GM19468 (cell line): ENCODE results near the gene ZNF600.
A peak's percentile ranks its signal among the peaks of the same experiment; 100 is the strongest.
"Not testable (repeated sequence)": the region's sequence is repeated elsewhere in the genome, so short reads cannot be mapped to it uniquely, and the experiment has no call there.

Source experiments
- ATAC-seq: cut with Tn5 transposase; IDR thresholded peaks from one replicate; pipeline ENCODE4 v1.9.1; 2021; ENCODE audit warnings: mild to moderate bottlenecking, moderate library complexity, moderate number of reproducible peaks; ENCODE audit not compliant: unreplicated experiment; ENCODE audit errors: extremely low read depth

ZNF600 gene

DNA sequence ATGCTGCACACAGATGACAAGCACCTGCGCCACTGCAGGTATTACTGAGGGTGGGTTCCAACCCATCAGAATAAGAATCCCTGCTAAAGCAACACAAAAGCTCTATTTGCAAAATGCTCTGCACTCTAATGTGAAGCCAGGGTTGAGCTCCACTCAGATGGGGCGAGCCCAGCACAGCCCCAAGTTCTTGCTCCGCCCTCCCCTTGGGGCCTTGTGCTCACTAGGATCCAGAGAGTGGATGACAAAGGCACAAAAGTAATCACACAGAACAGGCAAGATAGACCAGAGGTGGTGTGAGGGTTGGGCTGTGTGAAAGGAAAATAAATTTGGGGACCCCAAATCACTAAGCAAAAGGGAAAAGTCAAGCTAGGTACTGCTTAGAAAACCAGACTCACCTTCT lies 43.5 kb downstream of the ZNF600 start:
- ATAC-seq = no peak

DNA sequence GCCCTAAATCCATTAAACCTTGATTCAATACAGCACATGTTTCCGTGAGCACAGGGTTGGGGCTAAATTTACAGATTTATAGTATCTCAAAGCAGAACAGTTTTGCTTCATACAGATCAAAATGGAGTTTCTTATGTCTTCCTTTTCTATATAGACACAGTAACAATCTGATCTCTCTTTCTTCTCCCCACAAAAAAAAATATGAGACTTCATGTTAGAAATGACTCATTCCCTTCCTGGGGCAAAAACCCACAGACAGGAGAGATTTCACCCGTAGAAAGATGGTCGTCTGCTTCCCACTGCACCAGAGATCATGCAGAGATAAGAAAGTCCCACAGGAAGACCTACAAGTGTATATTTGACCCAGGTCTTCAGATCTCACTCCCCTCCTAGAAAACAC lies 44.1 kb downstream of the ZNF600 start:
- no peak for ATAC-seq

DNA sequence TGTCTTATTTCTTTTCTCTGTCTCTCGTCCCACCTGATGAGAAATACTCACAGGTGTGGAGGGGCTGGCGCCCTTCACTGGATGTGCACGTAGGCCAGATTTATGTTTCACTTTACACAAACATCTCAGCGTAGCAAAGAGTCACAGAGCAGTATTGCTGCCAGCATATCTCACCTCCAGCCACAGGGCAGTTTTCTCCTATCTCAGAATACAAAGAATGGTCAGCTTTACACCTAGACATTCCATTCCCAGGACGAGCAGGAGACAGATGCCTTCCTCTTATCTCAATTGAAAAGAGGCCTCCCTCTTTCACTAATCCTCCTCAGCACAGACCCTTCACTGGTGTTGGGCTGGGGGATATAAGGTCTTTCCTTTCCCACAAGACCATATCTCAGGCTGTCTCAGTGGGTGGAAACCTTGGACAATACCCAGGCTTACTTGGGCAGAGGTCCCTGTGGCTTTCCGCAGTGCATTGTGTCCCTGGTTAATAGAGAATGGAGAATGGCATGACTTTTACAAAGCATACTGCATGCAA lies 44.6 kb downstream of the ZNF600 start:
- no peak for ATAC-seq

DNA sequence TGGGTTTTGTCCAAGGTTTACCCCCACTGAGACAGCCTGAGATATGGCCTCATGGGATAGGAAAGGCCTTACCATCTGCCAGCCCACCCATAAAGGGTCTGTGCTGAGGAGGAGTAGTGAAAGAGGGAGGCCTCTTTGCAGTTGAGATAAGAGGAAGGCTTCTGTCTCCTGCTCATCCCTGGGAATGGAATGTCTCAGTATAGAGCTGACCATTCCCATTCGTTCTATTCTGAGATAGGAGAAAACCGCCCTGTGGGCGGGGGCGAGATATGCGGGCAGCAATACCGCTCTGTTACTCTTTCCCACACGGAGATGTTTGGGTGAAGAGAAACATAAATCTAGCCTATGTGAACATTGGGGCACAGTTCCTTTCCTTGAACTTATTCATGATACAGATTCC lies 45.2 kb downstream of the ZNF600 start:
- ATAC-seq = not testable (repeated sequence)

DNA sequence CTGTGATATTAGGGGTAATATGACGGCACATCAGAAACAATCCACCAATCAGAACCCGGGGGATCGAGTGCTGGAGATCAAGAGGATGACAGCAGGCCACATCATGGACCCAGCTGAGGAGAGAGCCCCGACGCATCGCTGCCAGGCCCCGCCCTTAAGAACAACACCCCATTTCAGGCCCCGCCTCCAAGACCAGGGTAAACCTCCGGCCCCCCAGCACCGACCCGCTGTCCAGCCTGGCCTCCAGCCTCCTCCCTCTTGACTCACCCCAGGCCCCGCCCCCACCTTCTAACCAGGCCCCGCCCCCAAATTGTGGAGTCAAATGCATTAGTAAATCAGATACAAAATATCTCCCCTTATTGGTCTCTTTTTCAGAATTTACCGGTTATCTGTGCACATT lies 47.0 kb downstream of the ZNF600 start:
- ATAC-seq = no peak

DNA sequence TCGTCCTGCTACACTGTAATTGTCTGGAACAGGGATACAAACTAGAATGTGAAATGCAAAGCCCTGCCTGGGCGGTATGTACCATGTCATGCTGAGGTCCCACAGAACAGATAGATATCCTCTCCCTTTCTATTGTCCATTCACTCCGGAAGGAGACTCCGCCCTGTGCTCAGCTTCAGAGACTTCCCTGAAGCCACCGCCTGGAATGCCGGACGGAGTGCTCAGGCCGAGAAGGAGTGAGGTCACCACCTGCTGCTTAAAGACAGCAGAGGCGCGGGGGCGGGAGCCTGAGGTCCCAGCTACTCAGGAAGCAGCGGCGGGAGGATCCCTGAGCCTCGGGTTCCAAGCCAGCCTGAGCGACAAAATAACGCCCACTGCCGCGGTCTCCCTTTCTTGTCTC lies 50.9 kb downstream of the ZNF600 start:
- no peak for ATAC-seq

DNA sequence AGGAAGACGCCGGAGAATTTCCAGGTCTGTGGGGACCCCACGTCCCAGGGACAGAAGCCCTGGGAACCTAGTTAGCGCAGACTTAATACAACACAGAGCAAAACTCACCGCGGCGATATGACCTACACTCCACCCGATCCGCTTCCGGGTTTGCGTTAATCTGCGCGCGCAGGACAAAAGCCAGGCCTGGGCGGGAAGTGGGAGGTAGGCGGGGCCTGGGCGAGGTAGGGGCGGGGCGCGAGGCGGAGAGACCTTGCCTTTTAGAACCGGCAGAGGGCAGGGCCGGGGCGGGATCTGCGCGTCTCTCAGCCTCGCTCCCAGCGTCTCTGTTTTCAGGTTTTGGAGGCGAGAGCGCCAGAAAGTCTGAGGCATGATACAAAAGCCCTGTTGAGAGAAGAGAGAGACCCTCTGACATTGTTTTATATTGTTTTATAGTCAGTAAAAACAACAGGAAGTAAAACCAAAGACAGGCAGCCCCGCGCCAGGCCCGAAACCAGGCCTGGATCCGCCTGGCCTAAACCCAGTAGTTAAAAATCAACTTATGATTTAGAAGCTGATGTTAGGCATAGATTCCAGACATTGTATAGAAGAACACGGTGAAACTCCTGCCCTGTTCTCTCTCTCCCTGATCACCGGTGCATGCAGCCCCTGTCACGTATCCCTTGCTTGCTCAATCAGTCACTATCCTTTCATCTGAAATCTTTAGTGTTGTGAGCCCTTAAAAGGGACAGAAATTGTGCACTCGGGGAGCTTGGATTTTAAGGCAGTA lies 51.5 kb downstream of the ZNF600 start, which contains the start of gene ZNF611:
TSS of gene ZNF611 (minus strand) at position 152 of the 769 bp plus-strand sequence. CDS start 19,150 bp downstream, outside the sequence.
- ATAC-seq = peak; percentile 64

DNA sequence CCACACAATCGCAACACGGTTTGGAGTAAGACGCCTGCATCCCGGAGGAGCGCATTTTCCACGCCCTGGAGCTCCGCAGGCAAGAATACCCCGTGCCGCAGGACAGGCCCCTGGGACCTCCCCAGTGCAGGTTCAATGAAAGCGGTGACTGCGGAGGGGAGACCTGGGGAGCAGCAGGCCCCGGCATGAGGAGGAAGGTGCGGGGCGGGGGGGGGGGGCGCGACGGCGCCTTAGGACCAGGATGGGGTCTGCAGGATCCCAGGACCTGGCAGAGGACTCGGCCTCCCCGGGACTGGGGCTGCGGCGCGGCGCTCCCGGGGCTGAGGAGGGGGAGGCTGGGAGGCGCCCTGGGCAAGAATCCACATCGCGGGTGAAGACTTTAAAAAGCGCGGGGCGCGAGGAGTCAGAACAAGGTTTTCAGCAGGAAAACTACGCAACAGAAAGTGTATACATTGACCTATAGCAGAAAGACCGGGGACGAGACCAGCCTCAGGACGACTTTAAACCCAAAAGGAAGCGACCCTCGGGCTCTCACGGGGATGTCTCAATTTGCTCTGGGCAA lies 52.2 kb downstream of the ZNF600 start:
- no peak for ATAC-seq

DNA sequence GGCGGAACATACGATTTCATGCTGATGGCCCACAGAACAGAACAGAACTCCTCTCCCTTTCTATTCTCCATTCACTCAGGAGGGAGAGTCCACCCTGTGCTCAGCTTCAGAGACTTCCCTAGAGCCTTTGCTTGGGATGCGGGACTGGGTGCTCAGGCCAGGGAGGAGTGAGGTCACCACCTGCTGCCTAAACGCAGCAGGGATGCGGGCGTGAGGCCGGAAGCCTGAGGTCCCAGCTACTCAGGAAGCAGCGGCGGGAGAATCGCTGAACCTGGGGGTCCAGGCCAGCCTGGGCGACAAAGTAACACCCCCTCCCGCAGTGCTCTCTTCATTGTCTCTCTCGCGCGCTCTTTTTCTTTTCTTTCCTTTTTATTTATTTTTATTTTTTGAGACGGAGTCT lies 60.5 kb downstream of the ZNF600 start:
- not testable (repeated sequence) for ATAC-seq

DNA sequence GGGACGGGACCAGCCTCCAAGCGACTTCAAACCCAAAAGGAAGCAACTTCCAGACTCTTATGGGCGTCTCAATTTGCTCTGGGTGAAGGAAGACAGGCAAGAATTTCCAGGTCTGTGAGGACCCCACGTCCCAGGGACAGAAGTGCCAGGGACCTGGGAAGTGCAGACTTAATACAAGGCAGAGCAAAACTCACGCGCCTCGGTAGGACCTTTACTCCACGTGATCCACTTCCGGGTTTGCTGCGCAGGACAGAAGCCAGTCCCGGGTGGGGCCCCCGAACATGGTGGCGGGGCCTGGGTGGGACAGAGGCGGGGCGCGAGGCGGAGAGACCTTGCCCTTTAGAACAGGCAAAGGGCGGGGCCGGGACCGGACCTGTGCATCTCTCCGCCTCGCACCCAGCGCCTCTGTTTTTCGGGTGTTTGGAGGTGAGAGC lies 61.0 kb downstream of the ZNF600 start:
- no peak for ATAC-seq

DNA sequence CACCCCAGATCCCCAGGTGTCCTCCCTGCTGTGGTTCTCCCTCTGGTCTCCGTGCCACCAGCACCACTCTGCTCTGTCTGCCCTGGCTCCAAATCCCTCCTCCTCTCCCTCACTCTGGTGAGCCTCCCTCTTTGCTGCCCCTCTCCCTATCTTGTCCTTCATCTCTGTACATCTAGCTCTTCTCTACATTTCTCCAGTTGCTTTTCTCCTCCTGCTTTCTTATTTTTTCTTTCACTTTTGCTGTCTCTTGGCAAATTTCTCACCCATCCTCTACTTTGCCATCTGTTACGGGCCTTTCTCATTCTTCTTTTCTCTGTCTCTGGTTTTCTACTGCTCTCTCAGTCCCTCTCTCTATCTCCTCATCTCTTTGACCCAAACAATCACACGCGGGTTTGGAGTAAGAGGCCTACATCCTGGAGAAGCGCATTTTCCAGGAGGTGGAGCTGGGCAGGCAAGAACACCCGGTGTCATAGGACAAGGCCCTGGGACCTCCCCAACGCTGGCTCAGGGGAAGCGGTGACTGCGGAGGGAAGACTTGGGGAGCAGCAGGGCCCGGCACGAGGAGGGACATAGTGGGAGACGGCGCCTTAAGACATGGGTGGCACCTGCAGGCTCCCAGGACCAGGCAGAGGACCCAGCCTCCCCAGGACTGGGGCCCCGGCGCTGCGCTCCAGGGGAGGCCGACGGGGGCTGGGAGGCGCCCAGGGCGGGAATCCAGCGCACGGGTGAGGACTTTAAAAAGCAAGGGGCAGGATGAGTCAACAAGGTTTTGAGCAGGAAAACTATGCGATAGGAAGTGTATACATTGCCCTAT lies 61.7 kb downstream of the ZNF600 start:
- no peak for ATAC-seq

DNA sequence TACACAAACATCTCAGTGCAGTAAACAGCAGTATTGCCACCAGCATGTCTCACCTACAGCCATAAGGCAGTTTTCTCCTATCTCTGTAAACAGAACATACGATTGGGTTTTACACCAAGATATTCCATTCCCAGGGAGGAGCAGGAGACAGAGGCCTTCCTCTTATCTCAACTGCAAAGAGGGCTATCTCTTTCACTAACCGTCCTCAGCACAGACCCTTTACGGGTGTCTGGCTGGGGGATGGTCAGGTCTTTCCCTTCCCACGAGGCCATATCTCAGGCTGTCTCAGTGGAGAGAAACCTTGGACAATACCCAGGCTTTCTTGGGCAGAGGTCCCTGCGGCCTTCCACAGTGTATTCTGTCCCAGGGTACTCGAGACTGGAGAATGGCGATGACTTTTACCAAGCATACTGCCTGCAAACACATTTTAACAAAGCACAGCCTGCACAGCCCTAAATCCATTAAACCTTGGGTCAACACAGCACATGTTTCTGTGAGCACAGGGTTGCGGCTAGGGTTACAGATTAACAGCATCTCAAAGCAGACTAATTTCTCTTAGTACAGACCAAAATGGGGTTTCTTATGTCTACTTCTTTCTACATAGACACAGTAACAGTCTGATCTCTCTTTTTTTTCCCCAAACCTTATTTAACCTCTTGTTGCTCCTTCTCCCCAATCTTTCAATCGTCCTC lies 62.5 kb downstream of the ZNF600 start:
- ATAC-seq = not testable (repeated sequence)

DNA sequence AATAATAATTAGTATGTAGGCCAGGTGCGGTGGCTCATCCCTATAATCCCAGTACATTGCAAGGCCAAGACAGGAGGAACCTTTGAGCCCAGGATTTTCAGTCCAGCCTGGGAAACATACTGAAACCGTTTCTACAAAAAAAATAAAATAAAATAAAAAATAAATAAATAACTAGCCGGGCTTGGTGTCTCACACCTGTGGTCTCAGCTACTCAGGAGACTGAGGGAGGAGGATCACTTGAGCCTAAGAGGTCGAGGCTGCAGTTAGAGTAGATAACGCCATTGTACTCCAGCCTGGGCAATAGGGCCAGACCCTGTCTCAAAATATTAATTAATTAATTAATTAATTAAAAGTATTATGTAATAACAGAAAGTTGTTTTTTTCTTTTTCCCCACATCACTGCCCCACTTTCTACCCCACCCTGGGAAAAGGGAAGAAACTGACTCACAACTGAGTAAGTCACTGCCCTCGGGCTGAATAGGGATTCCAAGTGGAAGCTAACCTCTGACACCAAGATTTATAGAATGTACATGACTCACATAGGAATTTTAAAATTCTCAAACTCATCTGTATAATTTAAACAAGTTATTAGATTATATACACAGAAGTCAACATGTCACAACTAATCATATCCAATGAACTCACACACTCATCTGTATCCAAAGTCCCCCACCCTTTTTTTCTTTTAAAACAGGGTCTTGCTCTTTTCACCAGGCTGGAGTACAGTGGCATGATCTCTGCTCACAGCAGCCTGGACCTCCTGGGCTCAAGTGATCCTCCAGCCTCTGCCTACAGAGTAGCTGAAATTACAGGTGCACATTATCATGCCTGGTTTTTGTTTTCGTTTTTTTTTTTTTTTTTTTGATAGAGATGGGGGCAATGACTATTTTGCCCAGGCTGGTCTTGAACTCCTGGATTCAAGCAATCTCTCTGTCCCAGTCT lies 64.3 kb downstream of the ZNF600 start:
- no peak for ATAC-seq

DNA sequence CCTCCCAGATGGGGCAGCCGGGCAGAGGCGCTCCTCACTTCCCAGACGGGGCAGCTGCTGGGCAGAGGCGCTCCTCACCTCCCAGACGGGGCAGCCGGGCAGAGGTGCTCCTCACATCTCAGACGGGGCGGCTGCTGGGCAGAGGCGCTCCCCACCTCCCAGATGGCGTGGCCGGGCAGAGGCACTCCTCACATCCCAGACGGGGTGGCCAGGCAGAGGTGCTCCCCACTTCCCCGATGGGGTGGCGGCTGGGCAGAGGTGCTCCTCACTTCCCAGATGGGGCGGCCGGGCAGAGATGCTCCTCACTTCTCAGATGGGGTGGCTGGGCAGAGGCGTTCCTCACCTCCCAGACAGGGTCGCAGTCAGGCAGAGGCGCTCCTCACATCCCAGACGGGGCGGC lies 66.0 kb downstream of the ZNF600 start:
- not testable (repeated sequence) for ATAC-seq

DNA sequence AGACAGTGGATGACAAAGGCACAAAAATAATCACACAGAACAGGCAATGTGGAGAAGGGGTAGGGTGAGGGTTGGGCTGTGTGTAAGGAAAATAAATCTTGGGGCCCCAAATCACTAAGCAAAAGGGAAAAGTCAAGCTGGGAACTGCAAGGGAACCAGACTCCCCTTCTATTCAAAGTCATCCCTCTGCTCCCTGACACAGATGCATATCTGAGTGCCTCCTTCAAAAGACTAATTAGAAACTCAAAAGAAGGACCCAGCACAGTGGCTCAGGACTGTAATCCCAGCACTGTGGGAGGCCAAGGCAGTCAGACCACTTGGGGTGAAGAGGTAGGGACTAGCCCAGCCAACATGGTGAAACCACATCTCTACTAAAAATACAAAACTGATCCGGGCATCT lies 70.1 kb downstream of the ZNF600 start:
- no peak for ATAC-seq

DNA sequence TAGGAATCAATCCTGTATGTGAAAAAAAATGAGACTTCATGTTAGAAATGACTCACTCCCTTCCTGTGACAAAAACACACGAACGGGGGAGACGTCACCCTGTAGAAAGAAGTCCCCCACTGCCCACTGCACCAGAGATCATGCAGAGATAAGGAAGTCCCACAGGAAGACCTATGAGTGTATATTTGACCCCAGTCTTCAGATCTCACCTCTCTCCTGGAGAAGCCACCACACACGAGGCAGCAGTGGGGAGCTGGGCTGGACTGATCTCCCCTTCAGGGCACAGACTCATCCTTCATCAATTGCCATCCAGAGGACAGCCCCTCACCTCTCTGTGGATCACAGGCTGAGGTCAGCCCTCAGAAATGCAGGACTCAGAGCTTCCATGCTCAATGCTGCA lies 70.7 kb downstream of the ZNF600 start:
- not testable (repeated sequence) for ATAC-seq

DNA sequence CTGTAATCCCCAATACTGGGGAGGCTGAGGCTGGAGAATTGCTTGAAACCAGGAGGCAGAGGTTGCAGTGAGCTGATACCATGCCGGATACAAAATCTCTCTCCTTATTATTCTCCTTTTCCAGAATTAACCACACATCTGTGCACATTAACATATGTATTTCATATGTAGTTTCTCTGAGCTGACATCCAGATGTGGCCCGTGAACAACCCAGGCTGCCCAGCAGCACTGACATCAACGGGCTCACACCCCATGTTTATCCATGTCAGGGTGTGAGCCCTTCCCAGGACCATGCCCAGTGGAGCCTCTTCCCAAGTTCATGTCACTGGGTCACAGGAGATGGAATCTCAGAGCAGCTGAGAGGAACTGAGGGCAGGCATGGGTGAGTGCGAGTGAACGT lies 71.3 kb downstream of the ZNF600 start:
- not testable (repeated sequence) for ATAC-seq
